B cell (primary cell): ENCODE data around the gene CD6. TPM values are rescaled to one million over a fixed set of nuclear protein-coding genes. Genes with fewer than 3 reads are reported as not detected.

Experiments used
- ATAC-seq: fragments of 200-7000 bp; cut with Tn5 transposase; one replicate; pipeline ENCODE4 v1.10.0; 2021; ENCODE audit warnings: low read depth, mild to moderate bottlenecking, moderate number of reproducible peaks, moderate library complexity
- CTCF ChIA-PET: fragments of 350-600 bp; sonication (Branson Sonifier 250); formaldehyde crosslinking; loops from one replicate; lab custom pipeline; 2021; ENCODE audit warnings: antibody characterized with exemption, inconsistent platforms; lab: Charles Lee
- POLR2A ChIA-PET: fragments of 350-600 bp; sonication (Branson Sonifier 250); formaldehyde crosslinking; loops from one replicate; lab custom pipeline; 2021; ENCODE audit warnings: antibody characterized with exemption; lab: Charles Lee
- DNase-seq: peaks from one replicate; pipeline ENCODE4 v3.0.0; 2013
- H2AFZ ChIP-seq: 2 replicates; pipeline ENCODE4 v1.6.1; 2012; ENCODE audit warnings: mild to moderate bottlenecking, low read depth, low read length; ENCODE audit not compliant: insufficient read depth, poor library complexity, severe bottlenecking
- H3K27ac ChIP-seq, 2 donors: 1 replicate in 1 of 2; 2 replicates in 1 of 2; pipeline ENCODE4 v1.5.1; 2012 to 2013; ENCODE audit warnings: low read length in 2 of 2, mild to moderate bottlenecking in 2 of 2, moderate library complexity in 1 of 2
- H3K27me3 ChIP-seq, 4 experiments: fragments of 200-600 bp in 1 of 4; sonication (generic) in 1 of 4; replicated peaks in 1 of 4; 1 replicate in 2 of 4; 2 replicates in 2 of 4; pipeline versions ENCODE4 v1.6.1 to v1.7.0; 2013 to 2016; ENCODE audit warnings: low read length in 3 of 4, mild to moderate bottlenecking in 2 of 4, mixed read lengths in 1 of 4, moderate library complexity in 1 of 4; ENCODE audit not compliant: insufficient read depth in 4 of 4, control insufficient read depth in 3 of 4; ENCODE audit errors: control extremely low read depth in 1 of 4
- H3K36me3 ChIP-seq, 2 experiments: replicated peaks in 1 of 2; 1 replicate in 1 of 2; 2 replicates in 1 of 2; pipeline versions ENCODE4 v1.6.1 to v1.7.1; 2013; ENCODE audit warnings: low read length in 1 of 2; ENCODE audit not compliant: insufficient read depth in 2 of 2, control insufficient read depth in 1 of 2; ENCODE audit errors: control extremely low read depth in 1 of 2, extremely low read depth in 1 of 2
- H3K4me1 ChIP-seq, 2 donors: fragments of 200-600 bp in 1 of 2; sonication (generic) in 1 of 2; 1 replicate in 1 of 2; 2 replicates in 1 of 2; pipeline versions ENCODE4 v1.5.1 to v1.6.1; 2013 to 2017; ENCODE audit warnings: low read length in 2 of 2; ENCODE audit not compliant: control insufficient read depth in 2 of 2, insufficient read depth in 2 of 2
- H3K4me2 ChIP-seq: replicated peaks from 2 replicates; pipeline ENCODE3; 2012; ENCODE audit warnings: mild to moderate bottlenecking, low read depth, low read length; ENCODE audit not compliant: poor library complexity, severe bottlenecking
- H3K4me3 ChIP-seq, 5 experiments: fragments of 200-600 bp in 1 of 5; sonication (generic) in 1 of 5; 1 replicate in 3 of 5; 2 replicates in 2 of 5; pipeline versions ENCODE4 v1.5.1 to v1.7.0; 2011 to 2016; ENCODE audit warnings: low read length in 4 of 5, mild to moderate bottlenecking in 4 of 5, low read depth in 2 of 5, control low read depth in 1 of 5, moderate library complexity in 1 of 5; ENCODE audit not compliant: insufficient read depth in 1 of 5; ENCODE audit errors: control extremely low read depth in 1 of 5, extremely low read depth in 1 of 5
- H3K79me2 ChIP-seq: fragments of 200-600 bp; sonication (generic); one replicate; pipeline ENCODE4 v1.6.0; 2016; ENCODE audit warnings: low read length; ENCODE audit not compliant: control insufficient read depth, insufficient read depth
- H3K9ac ChIP-seq: fragments of 200-600 bp; sonication (generic); 2 replicates; pipeline ENCODE4 v1.6.1; 2017; ENCODE audit warnings: mild to moderate bottlenecking, low read length, moderate library complexity
- H3K9me3 ChIP-seq, 3 donors: one replicate each; pipeline versions ENCODE4 v1.6.1 to v1.7.1; 2013; ENCODE audit warnings: low read length in 2 of 3; ENCODE audit not compliant: control insufficient read depth in 2 of 3, insufficient read depth in 1 of 3; ENCODE audit errors: control extremely low read depth in 1 of 3
- H4K20me1 ChIP-seq: 2 replicates; pipeline ENCODE4 v1.6.0; 2012; ENCODE audit warnings: mild to moderate bottlenecking, low read length; ENCODE audit not compliant: insufficient read depth, control insufficient read depth, poor library complexity, severe bottlenecking
- H3K27ac Mint-ChIP-seq: one replicate; pipeline ENCODE4 v1.8.0; 2021; ENCODE audit warnings: mixed read lengths
- H3K27me3 Mint-ChIP-seq: one replicate; pipeline ENCODE4 v1.8.0; 2021; ENCODE audit warnings: mixed read lengths
- H3K4me1 Mint-ChIP-seq: one replicate; pipeline ENCODE4 v1.8.0; 2021; ENCODE audit warnings: mixed read lengths
- H3K4me3 Mint-ChIP-seq: one replicate; pipeline ENCODE4 v1.8.0; 2021; ENCODE audit warnings: mixed read lengths
- H3K9me3 Mint-ChIP-seq: one replicate; pipeline ENCODE4 v1.8.0; 2022; ENCODE audit warnings: mixed read lengths; ENCODE audit not compliant: insufficient read depth
- EZH2 ChIP-seq: IDR thresholded peaks from 2 replicates; pipeline ENCODE4 v1.6.1; 2012; ENCODE audit warnings: borderline replicate concordance, low read depth, mild to moderate bottlenecking, moderate library complexity, low read length; ENCODE audit not compliant: insufficient read depth, poor library complexity, severe bottlenecking
- WGBS: methylation state at CpG from one replicate; pipeline ENCODE4 v1.1.5; 2013; ENCODE audit warnings: missing lambda C conversion rate; ENCODE audit not compliant: insufficient coverage; 5-methylcytosine and 5-hydroxymethylcytosine counted together
- intact Hi-C: fragments of 100-400 bp; cut with micrococcal nuclease; formaldehyde crosslinking; loops from one replicate; pipeline ENCODE4 v1.10.0; 2022
- polyA plus RNA-seq: library from polyadenylated mRNA; depleted of rRNA; stranded (reverse); fragments of >200 nt; gene quantifications from 2 replicates; pipeline ENCODE4 v1.2.3, GENCODE V29; 2012
- total RNA-seq, 2 donors: library from RNA; stranded (reverse); fragments of 120-200 nt in 1 of 2; gene quantifications; 1 replicate in 1 of 2; 2 replicates in 1 of 2; pipeline versions ENCODE4 v1.2.3 to v1.2.4, GENCODE V29; 2013 to 2022
- TF ChIP-seq, protein P1 (sequence below): fragments of 200-600 bp; IDR thresholded peaks from one replicate; pipeline ENCODE4 v1.8.0; 2022; ENCODE audit warnings: antibody characterized with exemption, mild to moderate bottlenecking

Gene CD6
- total and polyA plus RNA-seq, 2 donors (not counting 1 experiment from before 2014, with no cell fraction given), result 9.3 to 13.6 TPM

DNA sequence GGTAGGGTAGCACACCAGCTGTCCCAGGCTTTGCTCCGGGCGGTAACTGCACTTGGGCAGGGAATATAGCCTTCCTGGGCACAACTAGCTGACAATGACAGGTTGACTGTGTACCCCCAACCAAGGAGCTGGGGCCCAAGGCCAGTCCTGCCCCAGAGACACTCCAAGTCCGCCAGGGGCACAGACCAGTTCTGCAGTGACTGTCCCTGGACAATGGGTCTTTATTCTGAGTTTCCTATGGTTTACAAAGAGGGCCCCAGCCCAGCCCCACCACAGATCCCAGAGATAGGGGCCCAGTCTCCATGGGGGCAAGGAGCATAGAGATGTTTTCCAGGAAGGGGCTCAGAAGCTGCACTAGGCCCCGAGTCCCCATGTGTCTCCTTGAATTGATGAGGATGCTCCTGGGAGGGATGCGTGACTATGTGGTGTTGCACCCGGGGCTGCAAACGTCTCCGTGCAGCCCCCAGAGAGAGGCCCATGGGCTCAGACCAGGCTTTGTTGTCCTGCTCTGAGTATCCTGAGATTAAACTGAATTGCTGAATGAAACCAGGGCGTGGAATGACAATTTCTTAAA is 48.4 kb downstream of the CD6 start:
- 99% methylated on average over 9 of the region's 9 CpGs for WGBS
- no peak for ATAC-seq
- intact Hi-C loops, result loop anchor here (5.0 to 10.0 kb wide), 2 partner anchors 33 to 105 kb away; no protein-coding TSS in a partner anchor

More for the DNA sequence above, 48.4 kb downstream of the CD6 start:
- no peak for DNase-seq
- Histone ChIP-seq H3K9me3 (no peaks in the 10 kb centered on the region), H3K79me2 (no peaks in the 10 kb centered on the region), H3K27me3 (no peaks in the 10 kb centered on the region), H2AFZ (no peak overlapping the region), H4K20me1 (no peaks in the 10 kb centered on the region), H3K4me3 (no peak overlapping the region), H3K9ac (no peak overlapping the region), H3K4me1 (peaks cover 29 to 37% of the 10 kb centered on the region in 2 donors), H3K36me3 (peaks cover 0 to 4% of the 10 kb centered on the region in 2 experiments), H3K27ac (no peak overlapping the region), H3K4me2 (no peak overlapping the region)
- TF ChIP-seq, protein P1, sequence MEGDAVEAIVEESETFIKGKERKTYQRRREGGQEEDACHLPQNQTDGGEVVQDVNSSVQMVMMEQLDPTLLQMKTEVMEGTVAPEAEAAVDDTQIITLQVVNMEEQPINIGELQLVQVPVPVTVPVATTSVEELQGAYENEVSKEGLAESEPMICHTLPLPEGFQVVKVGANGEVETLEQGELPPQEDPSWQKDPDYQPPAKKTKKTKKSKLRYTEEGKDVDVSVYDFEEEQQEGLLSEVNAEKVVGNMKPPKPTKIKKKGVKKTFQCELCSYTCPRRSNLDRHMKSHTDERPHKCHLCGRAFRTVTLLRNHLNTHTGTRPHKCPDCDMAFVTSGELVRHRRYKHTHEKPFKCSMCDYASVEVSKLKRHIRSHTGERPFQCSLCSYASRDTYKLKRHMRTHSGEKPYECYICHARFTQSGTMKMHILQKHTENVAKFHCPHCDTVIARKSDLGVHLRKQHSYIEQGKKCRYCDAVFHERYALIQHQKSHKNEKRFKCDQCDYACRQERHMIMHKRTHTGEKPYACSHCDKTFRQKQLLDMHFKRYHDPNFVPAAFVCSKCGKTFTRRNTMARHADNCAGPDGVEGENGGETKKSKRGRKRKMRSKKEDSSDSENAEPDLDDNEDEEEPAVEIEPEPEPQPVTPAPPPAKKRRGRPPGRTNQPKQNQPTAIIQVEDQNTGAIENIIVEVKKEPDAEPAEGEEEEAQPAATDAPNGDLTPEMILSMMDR, result no peak
- TF ChIP-seq EZH2, result no peak
- Mint-ChIP-seq H3K9me3 (no peaks in the 10 kb centered on the region), H3K27ac (no peak overlapping the region), H3K4me1 (peaks cover 38% of the 10 kb centered on the region), H3K27me3 (no peaks in the 10 kb centered on the region), H3K4me3 (no peak overlapping the region)
- POLR2A ChIA-PET, result no interaction called here
- CTCF ChIA-PET, result interaction anchor here (1.0 to 1.3 kb wide), 3 partner anchors 43 to 111 kb away, joined by 3 to 6 read pairs (median 3); no protein-coding TSS in a partner anchor
